Neural progenitor cell (in vitro differentiated cells): ENCODE measurements around the gene LRR1. TPM values are rescaled to one million over a fixed set of nuclear protein-coding genes. Genes with fewer than 3 reads are reported as not detected.

Experiments
- small RNA-seq: library from RNA; depleted of rRNA; stranded (forward); fragments of <200 nt; gene quantifications from one replicate; pipeline ENCODE3, GENCODE V24; 2015
- total RNA-seq: library from RNA; depleted of rRNA; stranded (reverse); fragments of >200 nt; gene quantifications from 2 replicates; pipeline ENCODE4 v1.2.3, GENCODE V29; 2015; ENCODE audit warnings: low replicate concordance

LRR1 gene
- total RNA-seq, 1 donor from 2014 or later, result 35.2 TPM

Small RNA genes within 50 kb of the gene (small RNA-seq; reads per million reads assigned to genes)
- gene AL139099.3, result not detected
- not detected for gene AL139099.4
- gene RF00019, result not detected
- gene RNA5SP384, result not detected

Other genes starting within 250 kb of the LRR1 start
- gene RPS29, start 12.6 kb upstream of the LRR1 start, total RNA-seq, result 5,636 and 6,941 TPM in 2 replicates
- 130 and 170 TPM in 2 replicates for gene RPL36AL, start 21.7 kb downstream of the LRR1 start, total RNA-seq
- 30.3 and 31.7 TPM in 2 replicates for gene MGAT2, start 21.9 kb downstream of the LRR1 start, total RNA-seq
- 29.0 and 35.1 TPM in 2 replicates for gene DNAAF2, start 36.3 kb downstream of the LRR1 start, total RNA-seq
- 55.2 and 66.9 TPM in 2 replicates for gene POLE2, start 89.3 kb downstream of the LRR1 start, total RNA-seq
- gene KLHDC1, start 94.2 kb downstream of the LRR1 start, total RNA-seq, result 0.99 and 1.4 TPM in 2 replicates
- gene KLHDC2, start 169.2 kb downstream of the LRR1 start, total RNA-seq, result 68.2 and 73.9 TPM in 2 replicates